BLaER1 treated with 17β-estradiol and CSF1 and Interleukin-3, amounts not matched to agents 10 nM and 100 nM (cell line): Measurements from ENCODE around the gene COG5.

Experiments used
- H3K27ac ChIP-seq, 11 experiments: shearing (Covaris generic); formaldehyde crosslinking; 2 replicates each; pipeline ENCODE4 v1.8.1; 2022
- H3K27me3 ChIP-seq, 11 experiments: shearing (Covaris generic); formaldehyde crosslinking; 2 replicates each; pipeline ENCODE4 v1.8.1; 2022
- H3K36me3 ChIP-seq, 11 experiments: shearing (Covaris generic); formaldehyde crosslinking; 2 replicates each; pipeline ENCODE4 v1.8.1; 2022
- H3K4me1 ChIP-seq, 10 experiments: shearing (Covaris generic); formaldehyde crosslinking; 2 replicates each; pipeline ENCODE4 v1.8.1; 2022
- H3K4me2 ChIP-seq, 11 experiments: shearing (Covaris generic); formaldehyde crosslinking; 2 replicates each; pipeline ENCODE4 v1.8.1; 2022
- H3K4me3 ChIP-seq, 10 experiments: shearing (Covaris generic); formaldehyde crosslinking; 2 replicates each; pipeline ENCODE4 v1.8.1; 2022
- H3K9ac ChIP-seq, 11 experiments: shearing (Covaris generic); formaldehyde crosslinking; 2 replicates each; pipeline ENCODE4 v1.8.1; 2022
- H3K9me3 ChIP-seq, 11 experiments: shearing (Covaris generic); formaldehyde crosslinking; replicated peaks in 1 of 11; 2 replicates each; pipeline ENCODE4 v1.8.1; 2022
- H4K20me1 ChIP-seq, 11 experiments: shearing (Covaris generic); formaldehyde crosslinking; 2 replicates each; pipeline ENCODE4 v1.8.1; 2022
- Cebpa-rat ChIP-seq, 11 experiments: shearing (Covaris generic); IDR thresholded peaks; 2 replicates each; pipeline ENCODE4 v1.8.1; 2022

Gene COG5

DNA sequence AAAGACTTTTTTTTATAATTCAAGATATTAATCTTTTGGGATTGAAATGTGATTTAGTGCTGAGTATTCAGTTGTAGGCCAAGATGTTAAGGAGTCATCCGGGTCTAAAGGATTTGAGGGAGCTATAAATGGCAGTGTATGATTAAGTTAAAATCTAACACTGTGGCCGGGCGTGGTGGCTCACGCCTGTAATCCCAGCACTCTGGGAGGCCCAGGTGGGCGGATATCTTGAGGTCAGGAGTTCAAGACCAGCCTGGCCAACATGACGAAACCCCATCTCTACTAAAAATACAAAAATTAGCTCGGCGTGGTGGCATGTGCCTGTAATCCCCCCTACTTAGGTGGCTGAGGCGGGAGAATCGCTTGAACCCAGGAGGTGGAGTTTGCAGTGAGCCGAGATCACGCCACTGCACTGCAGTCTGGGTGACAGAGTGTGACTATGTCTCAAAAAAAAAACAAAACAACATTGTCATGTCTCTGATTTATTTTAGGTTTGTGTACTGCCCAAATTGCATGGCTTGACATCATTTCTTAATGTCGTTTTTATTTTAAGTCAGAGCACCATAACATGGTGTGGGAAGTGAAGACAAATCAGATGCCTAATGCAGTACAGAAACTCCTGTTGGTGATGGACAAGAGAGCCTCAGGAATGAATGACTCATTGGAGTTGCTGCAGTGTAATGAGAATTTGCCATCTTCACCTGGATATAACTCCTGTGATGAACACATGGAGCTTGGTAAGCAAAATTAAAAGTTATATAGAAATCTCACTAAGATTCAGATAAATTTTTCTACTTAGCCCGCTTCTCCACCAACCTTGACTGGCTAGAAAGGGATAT, 384.2 kb downstream of the COG5 start:
- Histone ChIP-seq H3K9ac (no peak overlapping the region), H3K4me3 (no peak overlapping the region), H3K27ac (peak overlapping the region in 4 of 11 experiments; percentile 13 to 37 (median 28); a peak in 4 of 22 replicates), H3K9me3 (no peaks in the 10 kb centered on the region), H4K20me1 (peaks cover 19 to 99% (median 35%) of the 10 kb centered on the region in 11 experiments; a peak in 19 of 22 replicates), H3K36me3 (peaks cover 41 to 91% (median 51%) of the 10 kb centered on the region in 11 experiments), H3K27me3 (no peaks in the 10 kb centered on the region), H3K4me2 (peak overlapping the region in 3 of 11 experiments; percentile 6 to 28 (median 10); a peak in 1 of 22 replicates), H3K4me1 (peaks cover 0 to 24% (median 10%) of the 10 kb centered on the region in 10 experiments; a peak in 13 of 20 replicates)
- TF ChIP-seq Cebpa-rat (IDR thresholded peaks at IDR 0.05) = no peak

DNA sequence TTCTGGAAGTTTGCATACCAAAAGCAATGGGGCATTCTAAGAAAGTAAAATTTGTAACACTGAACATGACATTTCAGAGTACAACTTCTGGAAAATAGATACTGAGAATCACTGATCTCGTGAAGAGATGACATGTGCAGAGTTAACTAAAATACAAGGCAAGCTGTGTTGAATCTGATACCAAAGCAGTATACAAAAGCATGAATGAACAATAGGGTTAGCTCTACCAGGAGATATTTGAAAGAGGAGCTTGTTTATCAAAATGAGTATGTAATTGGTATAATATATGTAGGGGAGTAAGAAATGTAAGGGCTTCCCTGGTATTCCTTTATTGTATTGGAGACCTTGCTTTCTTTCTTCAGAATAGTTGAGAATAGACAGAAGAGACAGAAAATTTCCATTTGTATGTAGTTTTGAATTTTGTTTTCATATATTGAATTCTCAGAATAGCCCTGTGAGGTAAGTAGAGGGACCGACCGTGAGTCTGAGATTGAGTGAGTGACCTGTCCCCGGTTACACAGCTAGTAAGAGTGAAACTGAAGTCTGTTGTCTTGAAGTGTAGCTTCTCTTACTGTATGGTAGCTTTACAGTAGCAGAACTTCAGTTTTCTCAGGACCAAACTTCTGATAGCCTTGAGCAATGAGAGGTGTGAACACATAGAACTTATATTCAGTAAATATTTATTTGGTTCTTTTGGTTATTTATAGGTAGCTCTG, 389.9 kb downstream of the COG5 start:
- peaks cover 8 to 51% (median 20%) of the 10 kb centered on the region in 10 experiments; a peak in 18 of 20 replicates for H3K4me1 ChIP-seq
- peak overlapping the region in 1 of 11 experiments; percentile 21; a peak in 1 of 22 replicates for H3K9ac ChIP-seq
- H3K36me3 ChIP-seq = peaks cover 0 to 59% (median 7%) of the 10 kb centered on the region in 11 experiments; a peak in 7 of 22 replicates
- no peaks in the 10 kb centered on the region for H3K9me3 ChIP-seq
- H3K27me3 ChIP-seq = no peaks in the 10 kb centered on the region
- peak overlapping the region in 2 of 11 experiments; percentile 46 to 66; a peak in 4 of 22 replicates for H3K4me2 ChIP-seq
- no peak overlapping the region for H3K4me3 ChIP-seq
- no peak overlapping the region for H3K27ac ChIP-seq
- no peak for TF ChIP-seq Cebpa-rat (IDR thresholded peaks at IDR 0.05)
- peaks cover 43 to 91% (median 58%) of the 10 kb centered on the region in 11 experiments; a peak in 21 of 22 replicates for H4K20me1 ChIP-seq

DNA sequence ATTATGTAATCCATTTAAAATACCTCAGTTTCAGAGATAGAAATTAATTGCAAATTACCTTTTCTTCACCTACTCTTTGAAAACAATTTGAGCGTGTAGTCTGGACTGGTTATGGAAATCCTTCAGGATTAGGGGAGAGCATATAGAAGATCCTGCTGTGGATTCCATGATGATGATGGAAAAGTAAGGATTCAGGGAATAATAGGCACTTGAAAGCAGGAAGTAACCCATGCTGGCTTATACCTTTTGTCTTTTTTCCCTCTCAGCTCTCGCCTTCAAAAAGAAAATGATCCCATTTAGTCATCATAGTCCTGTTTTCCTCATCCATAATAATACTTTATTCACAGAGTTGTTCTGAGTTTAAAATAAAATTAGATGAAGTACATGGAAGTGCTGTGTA, 390.5 kb downstream of the COG5 start:
- Histone ChIP-seq H3K9ac (peak overlapping the region in 1 of 11 experiments; percentile 6; a peak in 1 of 22 replicates), H3K27ac (no peak overlapping the region), H3K36me3 (peaks cover 0 to 55% (median 7%) of the 10 kb centered on the region in 11 experiments; a peak in 7 of 22 replicates), H3K4me2 (peak overlapping the region in 2 of 11 experiments; percentile 46 to 66; a peak in 3 of 22 replicates), H4K20me1 (peaks cover 43 to 85% (median 58%) of the 10 kb centered on the region in 11 experiments; a peak in 21 of 22 replicates), H3K27me3 (no peaks in the 10 kb centered on the region), H3K9me3 (no peaks in the 10 kb centered on the region), H3K4me1 (peaks cover 8 to 51% (median 20%) of the 10 kb centered on the region in 10 experiments; a peak in 18 of 20 replicates), H3K4me3 (no peak overlapping the region)
- no peak for TF ChIP-seq Cebpa-rat (IDR thresholded peaks at IDR 0.05)

DNA sequence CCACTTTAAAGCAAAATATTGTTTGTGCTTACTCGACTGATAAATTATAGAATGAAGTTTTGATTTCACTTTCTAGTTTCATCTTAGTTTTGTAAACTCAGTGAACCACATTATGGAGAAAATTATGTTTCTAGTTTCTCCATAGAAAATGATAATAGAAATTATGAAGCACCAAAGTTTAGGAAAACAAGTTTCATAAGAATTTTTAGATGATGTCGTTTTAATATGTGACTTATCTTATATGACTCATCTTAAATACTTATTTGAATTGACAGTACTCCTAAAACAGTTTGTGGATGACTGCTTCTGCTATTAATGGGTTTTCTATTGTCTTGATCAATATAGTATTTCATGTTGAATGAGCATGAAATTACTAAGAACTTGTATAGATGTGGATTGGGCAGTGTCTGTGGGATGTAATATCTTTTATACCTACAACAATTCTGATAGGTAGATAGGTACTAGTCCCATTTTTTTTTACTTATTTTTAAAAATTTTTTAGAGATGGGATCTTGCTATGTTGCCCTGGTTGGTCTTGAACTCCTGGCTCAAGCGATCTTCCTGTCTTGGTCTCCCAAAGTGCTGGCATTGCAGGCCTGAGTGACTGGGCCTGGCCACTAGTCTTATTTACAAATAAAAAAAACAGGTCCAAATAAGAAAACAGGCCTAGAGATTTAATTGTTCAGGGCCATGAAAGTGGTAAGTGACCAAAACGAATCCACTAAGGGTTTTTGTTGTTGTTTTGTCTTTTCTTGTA, 391.3 kb downstream of the COG5 start:
- Histone ChIP-seq H4K20me1 (peaks cover 42 to 78% (median 58%) of the 10 kb centered on the region in 11 experiments; a peak in 21 of 22 replicates), H3K27ac (no peak overlapping the region), H3K9ac (no peak overlapping the region), H3K4me2 (peak overlapping the region in 2 of 11 experiments; percentile 46 to 79; a peak in 1 of 22 replicates), H3K4me1 (peaks cover 8 to 51% (median 20%) of the 10 kb centered on the region in 10 experiments; a peak in 18 of 20 replicates), H3K9me3 (no peaks in the 10 kb centered on the region), H3K4me3 (no peak overlapping the region), H3K36me3 (peaks cover 0 to 48% (median 7%) of the 10 kb centered on the region in 11 experiments; a peak in 6 of 22 replicates), H3K27me3 (no peaks in the 10 kb centered on the region)
- no peak for TF ChIP-seq Cebpa-rat (IDR thresholded peaks at IDR 0.05)

DNA sequence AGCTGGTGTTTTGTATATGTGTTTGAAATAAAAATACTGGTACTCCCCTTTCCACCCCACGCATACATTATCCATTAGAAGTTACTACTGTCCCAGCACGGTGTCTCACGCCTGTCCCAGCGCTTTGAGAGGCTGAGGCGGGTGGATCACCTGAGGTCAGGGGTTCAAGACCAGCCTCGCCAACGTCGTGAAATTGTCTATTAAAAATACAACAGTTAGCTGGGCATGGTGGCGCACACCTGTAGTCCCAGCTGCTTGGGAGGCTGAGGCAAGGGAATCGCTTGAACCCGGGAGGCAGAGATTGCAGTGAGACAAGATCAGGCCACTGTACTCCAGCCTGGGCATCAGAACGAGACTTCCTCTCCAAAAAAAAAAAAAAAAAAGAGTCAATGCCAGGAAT, 392.2 kb downstream of the COG5 start:
- peak overlapping the region in 9 of 11 experiments; percentile 2 to 94 (median 77); a peak in 13 of 22 replicates for H3K4me2 ChIP-seq
- H4K20me1 ChIP-seq = peaks cover 33 to 68% (median 53%) of the 10 kb centered on the region in 11 experiments; a peak in 21 of 22 replicates
- H3K9ac ChIP-seq = peak overlapping the region in 1 of 11 experiments; percentile 44; a peak in 1 of 22 replicates
- no peaks in the 10 kb centered on the region for H3K9me3 ChIP-seq
- 0 out of 22 replicates have a peak overlapping the region, but pooled peaks of 1 of the 11 experiments have one; percentile 18 for H3K27ac ChIP-seq
- H3K27me3 ChIP-seq = no peaks in the 10 kb centered on the region
- peaks cover 0 to 39% (median 7%) of the 10 kb centered on the region in 11 experiments; a peak in 6 of 22 replicates for H3K36me3 ChIP-seq
- H3K4me3 ChIP-seq = 0 out of 20 replicates have a peak overlapping the region, but pooled peaks of 1 of the 10 experiments have one; percentile 17
- TF ChIP-seq Cebpa-rat (IDR thresholded peaks at IDR 0.05) = no peak
- peaks cover 8 to 58% (median 26%) of the 10 kb centered on the region in 10 experiments for H3K4me1 ChIP-seq

DNA sequence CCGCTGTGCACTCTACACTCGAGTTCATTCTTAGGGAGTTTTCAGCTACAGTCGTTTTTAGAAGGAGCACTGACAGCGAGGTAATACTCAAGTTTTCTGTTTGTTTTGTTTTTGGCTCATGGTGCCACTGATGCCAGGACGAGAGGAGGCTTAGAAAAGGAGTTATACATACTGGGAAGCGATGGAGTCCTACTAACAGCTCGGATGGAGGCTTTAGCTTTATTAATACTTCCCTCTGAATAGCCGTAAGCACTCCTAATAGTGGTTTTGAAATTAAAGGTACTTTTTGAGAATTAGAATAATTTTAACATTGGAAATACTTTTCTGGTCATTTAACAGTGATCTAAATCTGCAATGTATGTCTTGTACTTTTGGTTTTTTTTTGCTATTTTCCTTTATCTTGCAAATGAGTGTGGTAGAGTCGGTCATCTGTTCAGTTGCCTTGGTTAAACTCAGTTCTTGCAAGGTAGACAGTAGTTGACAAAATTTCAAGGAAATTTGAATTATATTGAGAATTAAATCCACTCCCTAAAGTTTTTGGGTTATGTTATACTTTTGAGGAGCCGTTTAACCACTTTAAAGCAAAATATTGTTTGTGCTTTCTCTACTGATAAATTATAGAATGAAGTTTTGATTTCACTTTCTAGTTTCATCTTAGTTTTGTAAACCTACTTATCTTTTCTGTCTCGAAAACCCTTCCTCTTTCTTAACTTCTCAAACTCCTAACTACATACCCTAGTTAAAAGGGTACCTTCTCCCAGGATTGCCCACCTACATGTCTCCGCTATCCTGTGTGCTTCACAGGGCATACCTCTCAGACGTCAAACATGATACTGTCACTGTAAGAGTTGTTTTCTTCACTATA, 393.4 kb downstream of the COG5 start:
- H3K27me3 ChIP-seq = no peaks in the 10 kb centered on the region
- peak overlapping the region; percentile 81 to 99 (median 96); a peak in 21 of 22 replicates for H3K27ac ChIP-seq
- peaks cover 22 to 56% (median 41%) of the 10 kb centered on the region in 11 experiments; a peak in 21 of 22 replicates for H4K20me1 ChIP-seq
- TF ChIP-seq Cebpa-rat (IDR thresholded peaks at IDR 0.05) = no peak
- H3K4me3 ChIP-seq = peak overlapping the region; percentile 68 to 86 (median 81)
- H3K9ac ChIP-seq = peak overlapping the region; percentile 91 to 100 (median 98)
- peaks cover 0 to 30% (median 6%) of the 10 kb centered on the region in 11 experiments; a peak in 6 of 22 replicates for H3K36me3 ChIP-seq
- peaks cover 8 to 54% (median 30%) of the 10 kb centered on the region in 10 experiments for H3K4me1 ChIP-seq
- no peaks in the 10 kb centered on the region for H3K9me3 ChIP-seq
- H3K4me2 ChIP-seq = peak overlapping the region; percentile 77 to 94 (median 80)
